Mesothelial cell of epicardium (in vitro differentiated cells): ENCODE data around the gene TSPAN4. TPM values are rescaled to one million over a fixed set of nuclear protein-coding genes. Genes with fewer than 3 reads are reported as not detected.

Experiments used
- DNase-seq, 2 experiments: peaks; one replicate each; pipeline ENCODE4 v3.0.0; 2021; ENCODE audit warnings: low spot score in 2 of 2; ENCODE audit not compliant: unreplicated experiment in 2 of 2
- H3K27ac Mint-ChIP-seq: 2 replicates; pipeline ENCODE4 v1.8.0; 2021; ENCODE audit warnings: mixed read lengths
- H3K27me3 Mint-ChIP-seq: 2 replicates; pipeline ENCODE4 v1.8.0; 2021; ENCODE audit warnings: low read depth, mixed read lengths
- H3K36me3 Mint-ChIP-seq: 2 replicates; pipeline ENCODE4 v1.8.0; 2021; ENCODE audit warnings: mixed read lengths
- H3K4me1 Mint-ChIP-seq: 2 replicates; pipeline ENCODE4 v1.8.0; 2021; ENCODE audit warnings: mixed read lengths
- H3K4me3 Mint-ChIP-seq: 2 replicates; pipeline ENCODE4 v1.8.0; 2021; ENCODE audit warnings: mild to moderate bottlenecking, moderate library complexity, mixed read lengths
- H3K9me3 Mint-ChIP-seq: 2 replicates; pipeline ENCODE4 v1.8.0; 2021; ENCODE audit warnings: mixed read lengths
- CTCF ChIP-seq: fragments of 200-600 bp; sonication (generic); IDR thresholded peaks from one replicate; pipeline ENCODE4 v1.5.0; 2021; ENCODE audit warnings: antibody characterized with exemption; ENCODE audit not compliant: unreplicated experiment
- total RNA-seq: library from RNA; stranded (reverse); gene quantifications from 3 replicates; pipeline ENCODE4 v1.2.1, GENCODE V29; 2021

TSPAN4 gene
- total RNA-seq, 1 donor from 2014 or later, result 94.1 TPM

DNA sequence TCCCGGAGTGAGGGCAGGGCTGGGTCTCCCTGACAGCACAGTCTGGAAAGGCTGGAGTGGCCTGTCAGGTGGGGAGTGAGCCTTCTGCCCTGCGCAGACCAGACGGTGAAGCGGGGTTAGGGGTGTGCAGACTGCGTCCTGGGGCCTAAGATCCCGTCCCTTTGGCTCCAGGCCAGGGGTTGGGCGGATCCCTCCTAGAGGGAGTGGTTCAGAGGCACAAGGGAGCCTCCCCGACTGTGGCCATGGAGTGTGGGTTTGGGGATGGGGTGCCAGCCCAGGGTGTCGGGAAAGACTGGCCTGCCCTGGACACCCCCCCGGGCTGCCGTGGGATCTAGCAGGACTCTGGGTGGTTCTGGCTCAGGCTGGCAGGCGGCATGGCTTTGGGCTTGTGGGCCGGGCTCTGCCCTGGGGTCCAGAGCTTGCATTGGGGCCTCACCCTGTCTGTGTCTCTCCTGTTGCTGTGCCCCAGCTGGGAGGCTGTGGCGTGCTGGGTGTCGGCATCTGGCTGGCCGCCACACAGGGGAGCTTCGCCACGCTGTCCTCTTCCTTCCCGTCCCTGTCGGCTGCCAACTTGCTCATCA lies 19.5 kb downstream of the TSPAN4 start:
- peak overlapping the region; percentile 34 for H3K27ac Mint-ChIP-seq
- H3K36me3 Mint-ChIP-seq, result no peaks in the 10 kb centered on the region
- H3K4me3 Mint-ChIP-seq, result no peak overlapping the region
- H3K9me3 Mint-ChIP-seq, result no peaks in the 10 kb centered on the region
- H3K4me1 Mint-ChIP-seq, result peaks cover 26% of the 10 kb centered on the region
- no peak for DNase-seq
- no peaks in the 10 kb centered on the region for H3K27me3 Mint-ChIP-seq
- no peak for TF ChIP-seq CTCF

- no peak overlapping the region for H3K27ac Mint-ChIP-seq
- no peaks in the 10 kb centered on the region for H3K9me3 Mint-ChIP-seq
- DNase-seq, result no peak
- no peaks in the 10 kb centered on the region for H3K27me3 Mint-ChIP-seq
- no peak for TF ChIP-seq CTCF
- H3K4me3 Mint-ChIP-seq, result no peak overlapping the region
- no peaks in the 10 kb centered on the region for H3K36me3 Mint-ChIP-seq
- peaks cover 26% of the 10 kb centered on the region for H3K4me1 Mint-ChIP-seq
Measured at GRCh38 chr11:862696-863022, 20.0 kb downstream of the TSPAN4 start.

- Mint-ChIP-seq H3K27me3 (no peaks in the 10 kb centered on the region), H3K9me3 (no peaks in the 10 kb centered on the region), H3K4me1 (peaks cover 26% of the 10 kb centered on the region), H3K4me3 (peak overlapping the region; percentile 26), H3K27ac (peak overlapping the region; percentile 77), H3K36me3 (peaks cover 3% of the 10 kb centered on the region)
- no peak for DNase-seq
- TF ChIP-seq CTCF, result no peak
Measured at GRCh38 chr11:863023-863909, 20.6 kb downstream of the TSPAN4 start.

GRCh38 chr11:863910-864827 lies 21.5 kb downstream of the TSPAN4 start:
- no peak overlapping the region for H3K27ac Mint-ChIP-seq
- H3K4me1 Mint-ChIP-seq, result peaks cover 26% of the 10 kb centered on the region
- peaks cover 4% of the 10 kb centered on the region for H3K36me3 Mint-ChIP-seq
- no peak for TF ChIP-seq CTCF
- no peak for DNase-seq
- no peaks in the 10 kb centered on the region for H3K27me3 Mint-ChIP-seq
- no peaks in the 10 kb centered on the region for H3K9me3 Mint-ChIP-seq
- H3K4me3 Mint-ChIP-seq, result no peak overlapping the region

GRCh38 chr11:864898-865297 lies 22.2 kb downstream of the TSPAN4 start:
- H3K9me3 Mint-ChIP-seq, result no peaks in the 10 kb centered on the region
- H3K27me3 Mint-ChIP-seq, result no peaks in the 10 kb centered on the region
- H3K27ac Mint-ChIP-seq, result no peak overlapping the region
- TF ChIP-seq CTCF, result no peak
- H3K4me1 Mint-ChIP-seq, result peaks cover 21% of the 10 kb centered on the region
- no peak for DNase-seq
- H3K4me3 Mint-ChIP-seq, result no peak overlapping the region
- peaks cover 4% of the 10 kb centered on the region for H3K36me3 Mint-ChIP-seq
